Endothelial cell of umbilical vein (primary cell): ENCODE results near the gene AK8. TPM values are rescaled to one million over a fixed set of nuclear protein-coding genes. Genes with fewer than 3 reads are reported as not detected.

Experiments used
- BruUV-seq: library from RNA; stranded (reverse); fragments of 400-500 nt; replicated peaks from 2 replicates; lab custom pipeline; 2021; lab: Mats Ljungman, UMichigan
- CTCF ChIA-PET: fragments of 300-600, 350-600 bp; sonication (Branson Sonifier 250); formaldehyde crosslinking; loops from one replicate; lab custom pipeline; 2021; ENCODE audit warnings: antibody characterized with exemption, inconsistent platforms; lab: Charles Lee
- POLR2A ChIA-PET: fragments of 300-600, 350-600 bp; sonication (Branson Sonifier 250); formaldehyde crosslinking; loops from one replicate; lab custom pipeline; 2021; ENCODE audit warnings: antibody characterized with exemption, inconsistent platforms; lab: Charles Lee
- DNase-seq: peaks from one replicate; pipeline ENCODE4 v3.0.0-alpha.2; 2011; ENCODE audit warnings: low read depth, low spot score
- FAIRE-seq: peaks from 2 replicates; lab custom pipeline; 2011; peaks lifted over from hg19 to GRCh38; lab: Jason Lieb, UNC
- H2AFZ ChIP-seq: 2 replicates; pipeline ENCODE4 v1.6.0; 2012; ENCODE audit warnings: low read depth, low read length, control low read depth, inconsistent platforms
- H3K27ac ChIP-seq: 2 replicates; pipeline ENCODE4 v1.5.1; 2011; ENCODE audit warnings: low read depth, mild to moderate bottlenecking, control low read depth, low read length, moderate library complexity; ENCODE audit not compliant: insufficient read depth
- H3K27me3 ChIP-seq, 2 experiments: 2 replicates each; pipeline versions ENCODE4 v1.6.0 to v1.6.1; 2011; ENCODE audit warnings: low read length in 2 of 2, mixed read lengths in 1 of 2; ENCODE audit not compliant: control insufficient read depth in 2 of 2, insufficient read depth in 2 of 2
- H3K36me3 ChIP-seq, 2 experiments: 2 replicates in 1 of 2; 3 replicates in 1 of 2; pipeline ENCODE4 v1.5.1; 2011; ENCODE audit warnings: low read length in 2 of 2, mild to moderate bottlenecking in 1 of 2, moderate library complexity in 1 of 2; ENCODE audit not compliant: control insufficient read depth in 2 of 2, insufficient read depth in 2 of 2; ENCODE audit errors: extremely low read depth in 1 of 2
- H3K4me1 ChIP-seq: 3 replicates; pipeline ENCODE4 v1.5.1; 2011; ENCODE audit warnings: mild to moderate bottlenecking, low read length; ENCODE audit not compliant: control insufficient read depth, insufficient read depth; ENCODE audit errors: extremely low read depth
- H3K4me2 ChIP-seq: 2 replicates; pipeline ENCODE4 v1.6.1; 2011; ENCODE audit warnings: low read length, control low read depth, mixed read lengths; ENCODE audit not compliant: insufficient read depth
- H3K4me3 ChIP-seq, 3 experiments: fragments of 200-600 bp in 1 of 3; sonication (generic), shearing (Covaris generic) in 1 of 3; replicated peaks in 1 of 3; 2 replicates each; pipeline ENCODE4 v1.5.1; 2011 to 2016; ENCODE audit warnings: control low read depth in 3 of 3, low read length in 3 of 3, mild to moderate bottlenecking in 2 of 3, inconsistent platforms in 1 of 3, low read depth in 1 of 3, moderate library complexity in 1 of 3; ENCODE audit not compliant: insufficient read depth in 1 of 3
- H3K79me2 ChIP-seq: 2 replicates; pipeline ENCODE4 v1.6.0; 2012; ENCODE audit warnings: low read length, inconsistent platforms; ENCODE audit not compliant: control insufficient read depth, insufficient read depth
- H3K9ac ChIP-seq: replicated peaks from 2 replicates; pipeline ENCODE3; 2011; ENCODE audit warnings: low read length, control low read depth; ENCODE audit not compliant: insufficient read depth; ENCODE audit errors: extremely low read depth
- H3K9me1 ChIP-seq: replicated peaks from 3 replicates; pipeline ENCODE4 v1.6.0; 2011; ENCODE audit warnings: mild to moderate bottlenecking, low read length; ENCODE audit not compliant: control insufficient read depth, insufficient read depth; ENCODE audit errors: extremely low read depth
- H3K9me3 ChIP-seq: replicated peaks from 2 replicates; pipeline ENCODE4 v1.5.1; 2012; ENCODE audit warnings: low read length, inconsistent platforms; ENCODE audit not compliant: control insufficient read depth, insufficient read depth
- H4K20me1 ChIP-seq: replicated peaks from 2 replicates; pipeline ENCODE3; 2011; ENCODE audit warnings: mild to moderate bottlenecking, low read length; ENCODE audit not compliant: control insufficient read depth, insufficient read depth; ENCODE audit errors: extremely low read depth
- EZH2 ChIP-seq: IDR thresholded peaks from 2 replicates; pipeline ENCODE4 v1.6.1; 2012; ENCODE audit warnings: borderline replicate concordance, low read depth, mild to moderate bottlenecking, moderate library complexity, low read length, inconsistent platforms; ENCODE audit not compliant: severe bottlenecking
- FOS ChIP-seq: IDR thresholded peaks from 2 replicates; pipeline ENCODE4 v1.6.1; 2011; ENCODE audit warnings: mild to moderate bottlenecking, low read length, moderate library complexity, borderline replicate concordance; ENCODE audit not compliant: insufficient read depth
- GATA2 ChIP-seq: IDR thresholded peaks from 2 replicates; pipeline ENCODE4 v1.7.0; 2011; ENCODE audit warnings: low read depth, mild to moderate bottlenecking, moderate library complexity, mixed read lengths, low read length; ENCODE audit not compliant: insufficient read length, insufficient read depth
- JUN ChIP-seq: IDR thresholded peaks from 2 replicates; pipeline ENCODE4 v1.6.1; 2011; ENCODE audit warnings: borderline replicate concordance, low read depth; ENCODE audit not compliant: insufficient read length, insufficient read depth
- MAX ChIP-seq: IDR thresholded peaks from 2 replicates; pipeline ENCODE4 v1.6.1; 2011; ENCODE audit not compliant: insufficient read depth, insufficient read length
- MYC ChIP-seq: IDR thresholded peaks from one replicate; pipeline ENCODE4 v1.6.1; 2011; ENCODE audit warnings: mild to moderate bottlenecking, low read depth, low read length
- POLR2A ChIP-seq: IDR thresholded peaks from 2 replicates; pipeline ENCODE4 v1.6.1; 2012; ENCODE audit warnings: low read depth, mild to moderate bottlenecking, control low read depth, low read length
- POLR2AphosphoS5 ChIP-seq: IDR thresholded peaks from 2 replicates; pipeline ENCODE4 v1.6.1; 2012; ENCODE audit warnings: low read depth, mild to moderate bottlenecking, control low read depth, low read length, moderate library complexity; ENCODE audit not compliant: insufficient read depth
- dilution Hi-C: fragments of 300-500 bp; cut with MboI; formaldehyde crosslinking; loops from one replicate; pipeline ENCODE4 v1.15.0; 2019; ENCODE audit warnings: low sequenced_read_pairs; ENCODE audit not compliant: extremely low pct_ligation_motif_present
- intact Hi-C: fragments of 100-400 bp; cut with micrococcal nuclease; formaldehyde crosslinking; loops from one replicate; pipeline ENCODE4 v1.10.0; 2022
- polyA plus RNA-seq, 4 experiments: library from polyadenylated mRNA; depleted of rRNA in 3 of 4; stranded (reverse) in 3 of 4; unstranded in 1 of 4; fragments of >200 nt; gene quantifications; 2 replicates each; pipeline versions ENCODE4 v1.2.1 to v1.2.3, GENCODE V29; 2011 to 2012; ENCODE audit warnings: missing spikeins in 1 of 4
- total RNA-seq: library from RNA; stranded (reverse); gene quantifications from 2 replicates; pipeline ENCODE4 v1.2.3, GENCODE V29; 2021
- TF ChIP-seq, protein P1 (sequence below), 2 donors: IDR thresholded peaks; 1 replicate in 1 of 2; 2 replicates in 1 of 2; pipeline ENCODE4 v1.5.1; 2011; ENCODE audit warnings: low read length in 2 of 2, mild to moderate bottlenecking in 2 of 2, moderate library complexity in 2 of 2, control low read depth in 1 of 2, inconsistent platforms in 1 of 2, low read depth in 1 of 2; ENCODE audit not compliant: insufficient read depth in 1 of 2; ENCODE audit errors: extremely low read depth in 1 of 2

The AK8 gene
- total and polyA plus RNA-seq, 2 donors (not counting 3 experiments of a cell fraction or from before 2014, with no cell fraction given), result 0.06 TPM; not detected in 1

DNA sequence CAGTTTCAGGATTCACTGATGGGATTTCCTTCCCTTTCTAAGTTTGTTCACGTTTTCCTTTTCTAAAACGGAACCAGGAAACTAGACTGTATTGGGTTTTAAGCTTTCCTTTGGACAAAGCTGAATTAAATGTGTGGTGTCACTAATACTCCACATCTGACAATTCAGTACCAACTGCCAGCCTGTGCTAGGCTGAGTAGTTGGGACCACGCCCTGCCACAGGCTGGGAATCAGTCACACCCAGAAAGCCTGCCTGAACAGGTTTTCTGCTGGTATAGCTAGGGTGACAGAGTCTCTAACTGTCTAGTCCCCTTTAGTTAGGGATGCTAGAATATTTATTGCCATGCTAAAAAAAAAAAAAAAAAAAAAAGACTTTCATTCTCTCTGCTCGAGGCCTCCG, 16.3 kb upstream of the AK8 start:
- intact Hi-C loops (no loop called here), dilution Hi-C loops (no loop called here)
- Histone ChIP-seq H3K9me3 (no peaks in the 10 kb centered on the region), H4K20me1 (no peaks in the 10 kb centered on the region), H3K27ac (no peak overlapping the region), H2AFZ (no peak overlapping the region), H3K27me3 (no peaks in the 10 kb centered on the region), H3K4me1 (no peaks in the 10 kb centered on the region), H3K4me3 (no peak overlapping the region), H3K79me2 (no peaks in the 10 kb centered on the region), H3K9ac (no peak overlapping the region), H3K4me2 (no peak overlapping the region), H3K36me3 (peaks cover 3 to 27% of the 10 kb centered on the region in 2 experiments), H3K9me1 (no peaks in the 10 kb centered on the region)
- no peak for DNase-seq
- BruUV-seq, result no TSS peak
- no peak for TF ChIP-seq MAX
- TF ChIP-seq, protein P1, sequence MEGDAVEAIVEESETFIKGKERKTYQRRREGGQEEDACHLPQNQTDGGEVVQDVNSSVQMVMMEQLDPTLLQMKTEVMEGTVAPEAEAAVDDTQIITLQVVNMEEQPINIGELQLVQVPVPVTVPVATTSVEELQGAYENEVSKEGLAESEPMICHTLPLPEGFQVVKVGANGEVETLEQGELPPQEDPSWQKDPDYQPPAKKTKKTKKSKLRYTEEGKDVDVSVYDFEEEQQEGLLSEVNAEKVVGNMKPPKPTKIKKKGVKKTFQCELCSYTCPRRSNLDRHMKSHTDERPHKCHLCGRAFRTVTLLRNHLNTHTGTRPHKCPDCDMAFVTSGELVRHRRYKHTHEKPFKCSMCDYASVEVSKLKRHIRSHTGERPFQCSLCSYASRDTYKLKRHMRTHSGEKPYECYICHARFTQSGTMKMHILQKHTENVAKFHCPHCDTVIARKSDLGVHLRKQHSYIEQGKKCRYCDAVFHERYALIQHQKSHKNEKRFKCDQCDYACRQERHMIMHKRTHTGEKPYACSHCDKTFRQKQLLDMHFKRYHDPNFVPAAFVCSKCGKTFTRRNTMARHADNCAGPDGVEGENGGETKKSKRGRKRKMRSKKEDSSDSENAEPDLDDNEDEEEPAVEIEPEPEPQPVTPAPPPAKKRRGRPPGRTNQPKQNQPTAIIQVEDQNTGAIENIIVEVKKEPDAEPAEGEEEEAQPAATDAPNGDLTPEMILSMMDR (IDR thresholded peaks at IDR 0.05; ENCODE audit: extremely low read depth in 1 of 2, insufficient read depth in 1 of 2, low read depth in 1 of 2, low read length in 2 of 2), result no peak
- TF ChIP-seq POLR2AphosphoS5, result no peak
- no peak for TF ChIP-seq MYC
- no peak for TF ChIP-seq POLR2A
- TF ChIP-seq EZH2, result no peak
- TF ChIP-seq FOS, result no peak
- no peak for TF ChIP-seq GATA2
- no peak for TF ChIP-seq JUN
- POLR2A ChIA-PET, result no interaction called here
- CTCF ChIA-PET, result interaction anchor here (1.0 to 3.6 kb wide), 2 partner anchors 8 to 11 kb away, joined by 3 to 25 read pairs; no protein-coding TSS in a partner anchor
- FAIRE-seq, result no peak
